ENCODE measurements around the gene CD99L2. TPM values are rescaled to one million over a fixed set of nuclear protein-coding genes. Genes with fewer than 3 reads are reported as not detected.
A peak's percentile ranks its signal among the peaks of the same experiment; 100 is the strongest.

The CD99L2 gene
- total RNA-seq, 2 donors from 2014 or later = 11.3 to 18.7 TPM

GRCh38 chrX:150907474-150907873 is 9.0 kb upstream of the CD99L2 start:
- no peaks in the 10 kb centered on the region for H3K36me3 ChIP-seq (ENCODE audit: control insufficient read depth, insufficient read depth, low read length)
- Mint-ChIP-seq H3K4me1 (peaks cover 33% of the 10 kb centered on the region), H3K36me3 (ENCODE audit: low read depth) (no peaks in the 10 kb centered on the region), H3K27me3 (ENCODE audit: insufficient read depth) (peaks cover 2% of the 10 kb centered on the region), H3K27ac (no peak overlapping the region), H3K9me3 (peaks cover 4% of the 10 kb centered on the region), H3K4me3 (no peak overlapping the region)
- H3K9me3 ChIP-seq (ENCODE audit: control insufficient read depth, low read length) = no peaks in the 10 kb centered on the region
- no peak overlapping the region for H3K27ac ChIP-seq (ENCODE audit: low read depth, low read length)
- H3K27me3 ChIP-seq (ENCODE audit: control insufficient read depth, insufficient read depth, low read length, poor library complexity, severe bottlenecking) = no peaks in the 10 kb centered on the region
- peaks cover 4% of the 10 kb centered on the region for H3K4me1 ChIP-seq (ENCODE audit: control insufficient read depth, insufficient read depth, low read length)
- no peak overlapping the region for H3K9ac ChIP-seq (ENCODE audit: extremely low read depth, low read length, poor library complexity, severe bottlenecking)
- no peak for DNase-seq
- no peak for TF ChIP-seq CTCF (conservative IDR thresholded peaks at IDR 0.05)
- H3K4me3 ChIP-seq (ENCODE audit: low read length) = no peak overlapping the region
- WGBS, 2 experiments (ENCODE audit: insufficient coverage in 1 of 2, insufficient read length in 1 of 2) = 81% methylated on average over 7 of the region's 7 CpGs; no CpG with 5 or more reads in 1 of the 2 experiments

GRCh38 chrX:150906694-150907093 is 8.2 kb upstream of the CD99L2 start:
- no peak for TF ChIP-seq CTCF (conservative IDR thresholded peaks at IDR 0.05)
- H3K4me3 Mint-ChIP-seq = no peak overlapping the region
- H3K4me1 ChIP-seq (ENCODE audit: control insufficient read depth, insufficient read depth, low read length) = peaks cover 6% of the 10 kb centered on the region
- no peak overlapping the region for H3K4me3 ChIP-seq (ENCODE audit: low read length)
- no peak overlapping the region for H3K27ac ChIP-seq (ENCODE audit: low read depth, low read length)
- H3K36me3 Mint-ChIP-seq (ENCODE audit: low read depth) = no peaks in the 10 kb centered on the region
- peaks cover 4% of the 10 kb centered on the region for H3K9me3 Mint-ChIP-seq
- H3K9ac ChIP-seq (ENCODE audit: extremely low read depth, low read length, poor library complexity, severe bottlenecking) = no peak overlapping the region
- H3K27me3 ChIP-seq (ENCODE audit: control insufficient read depth, insufficient read depth, low read length, poor library complexity, severe bottlenecking) = no peaks in the 10 kb centered on the region
- no peak for DNase-seq
- no peaks in the 10 kb centered on the region for H3K36me3 ChIP-seq (ENCODE audit: control insufficient read depth, insufficient read depth, low read length)
- H3K27ac Mint-ChIP-seq = no peak overlapping the region
- H3K4me1 Mint-ChIP-seq = peaks cover 36% of the 10 kb centered on the region
- H3K9me3 ChIP-seq (ENCODE audit: control insufficient read depth, low read length) = no peaks in the 10 kb centered on the region
- peaks cover 2% of the 10 kb centered on the region for H3K27me3 Mint-ChIP-seq (ENCODE audit: insufficient read depth)
- 80 to 89% methylated on average over 3 to 6 of the region's 6 CpGs for WGBS, 2 experiments (ENCODE audit: insufficient coverage in 1 of 2, insufficient read length in 1 of 2)

GRCh38 chrX:150905293-150905692 is 6.8 kb upstream of the CD99L2 start:
- Histone ChIP-seq H3K27ac (ENCODE audit: low read depth, low read length) (no peak overlapping the region), H3K36me3 (ENCODE audit: control insufficient read depth, insufficient read depth, low read length) (no peaks in the 10 kb centered on the region), H3K4me1 (ENCODE audit: control insufficient read depth, insufficient read depth, low read length) (peaks cover 6% of the 10 kb centered on the region), H3K9ac (ENCODE audit: extremely low read depth, low read length, poor library complexity, severe bottlenecking) (no peak overlapping the region), H3K9me3 (ENCODE audit: control insufficient read depth, low read length) (no peaks in the 10 kb centered on the region), H3K27me3 (ENCODE audit: control insufficient read depth, insufficient read depth, low read length, poor library complexity, severe bottlenecking) (no peaks in the 10 kb centered on the region), H3K4me3 (ENCODE audit: low read length) (no peak overlapping the region)
- H3K4me1 Mint-ChIP-seq = peaks cover 42% of the 10 kb centered on the region
- WGBS, 2 experiments (ENCODE audit: insufficient coverage in 1 of 2, insufficient read length in 1 of 2) = 91 to 100% methylated on average over 2 to 3 of the region's 3 CpGs
- no peak overlapping the region for H3K4me3 Mint-ChIP-seq
- H3K27ac Mint-ChIP-seq = peak overlapping the region; percentile 3
- H3K27me3 Mint-ChIP-seq (ENCODE audit: insufficient read depth) = peaks cover 2% of the 10 kb centered on the region
- peaks cover 4% of the 10 kb centered on the region for H3K9me3 Mint-ChIP-seq
- no peak for DNase-seq
- no peak for TF ChIP-seq CTCF (conservative IDR thresholded peaks at IDR 0.05)
- no peaks in the 10 kb centered on the region for H3K36me3 Mint-ChIP-seq (ENCODE audit: low read depth)

Measured in endodermal cell (in vitro differentiated cells).